A549 (cell line): ENCODE measurements around the gene PTGES2. TPM values are rescaled to one million over a fixed set of nuclear protein-coding genes. Genes with fewer than 3 reads are reported as not detected.
"Not testable (repeated sequence)": the region's sequence is repeated elsewhere in the genome, so short reads cannot be mapped to it uniquely, and the experiment has no call there.

ENCODE experiments used
- ATAC-seq, 2 experiments: fragments of 200-7000 bp in 1 of 2; fragments of >200 bp in 1 of 2; cut with Nextera tagmentation in 1 of 2; cut with Tn5 transposase in 1 of 2; 3 replicates each; pipeline versions ENCODE4 v1.8.0 to v1.9.1; 2018 to 2020; ENCODE audit warnings: mild to moderate bottlenecking in 1 of 2, moderate library complexity in 1 of 2
- CTCF ChIA-PET: fragments of 300-600 bp; sonication (Branson Sonifier 250); formaldehyde crosslinking; extraction: SDS; loops from one replicate; lab custom pipeline; 2021; ENCODE audit warnings: antibody characterized with exemption, inconsistent platforms; lab: Yijun Ruan, JAX
- POLR2A ChIA-PET: fragments of 350-600 bp; formaldehyde crosslinking; extraction: SDS; loops from one replicate; lab custom pipeline; 2021; ENCODE audit warnings: antibody characterized with exemption, inconsistent platforms; lab: Yijun Ruan, JAX
- DNase-seq, 2 experiments: peaks; one replicate each; pipeline versions ENCODE4 v3.0.0 to v3.0.0-alpha.2; 2011 to 2016; ENCODE audit warnings: low read depth in 1 of 2, low spot score in 1 of 2
- FAIRE-seq: peaks from 2 replicates; lab custom pipeline; 2011; peaks lifted over from hg19 to GRCh38; lab: Jason Lieb, UNC
- H3K27ac ChIP-seq, 2 experiments: fragments of >200 bp; sonication (Bioruptor Twin); formaldehyde crosslinking; 3 replicates each; pipeline ENCODE4 v1.5.1; 2016 to 2017
- H3K4me1 ChIP-seq: fragments of >200 bp; sonication (Bioruptor Twin); formaldehyde crosslinking; 3 replicates; pipeline ENCODE4 v1.6.1; 2016
- H3K4me2 ChIP-seq: fragments of >200 bp; sonication (Bioruptor Twin); formaldehyde crosslinking; 3 replicates; pipeline ENCODE4 v1.6.1; 2016
- H3K4me3 ChIP-seq: fragments of >200 bp; sonication (Bioruptor Twin); formaldehyde crosslinking; 3 replicates; pipeline ENCODE4 v1.5.1; 2016
- H3K9me3 ChIP-seq: fragments of >200 bp; sonication (Bioruptor Twin); formaldehyde crosslinking; 3 replicates; pipeline ENCODE4 v1.6.1; 2016
- CHD2 ChIP-seq: fragments of 150-350 bp; IDR thresholded peaks from 2 replicates; pipeline ENCODE4 v1.6.1; 2014; ENCODE audit warnings: low read length; ENCODE audit not compliant: partially characterized antibody
- EHMT2 ChIP-seq: fragments of 200-600 bp; sonication (generic); IDR thresholded peaks from 2 replicates; pipeline ENCODE4 v1.6.1; 2016; ENCODE audit warnings: antibody characterized with exemption, low read depth, mild to moderate bottlenecking, moderate library complexity
- EP300 ChIP-seq, 2 experiments: fragments of >200 bp; sonication (Bioruptor Twin); formaldehyde crosslinking; IDR thresholded peaks; 2 replicates in 1 of 2; 3 replicates in 1 of 2; pipeline ENCODE4 v1.6.1; 2016 to 2017
- FOSB ChIP-seq: fragments of 250-450 bp; sonication (Bioruptor Pico); IDR thresholded peaks from 2 replicates; pipeline ENCODE4 v1.5.0; 2020; ENCODE audit warnings: mild to moderate bottlenecking, moderate library complexity
- FOXS1 ChIP-seq: fragments of 250-450 bp; sonication (Bioruptor Pico); IDR thresholded peaks from 2 replicates; pipeline ENCODE4 v1.5.0; 2020; ENCODE audit warnings: mild to moderate bottlenecking, moderate library complexity
- HDAC2 ChIP-seq: fragments of 200-600 bp; sonication (generic); IDR thresholded peaks from 2 replicates; pipeline ENCODE4 v1.6.1; 2016
- JUN ChIP-seq, 2 experiments: fragments of >200 bp; sonication (Bioruptor Twin); formaldehyde crosslinking; IDR thresholded peaks; 2 replicates in 1 of 2; 3 replicates in 1 of 2; pipeline ENCODE4 v1.6.1; 2016 to 2017
- NPAS2 ChIP-seq: fragments of 250-450 bp; sonication (Bioruptor Pico); IDR thresholded peaks from 2 replicates; pipeline ENCODE4 v1.8.0; 2022; ENCODE audit warnings: mild to moderate bottlenecking, moderate library complexity, borderline replicate concordance
- PHF8 ChIP-seq: fragments of 200-600 bp; sonication (generic); IDR thresholded peaks from 2 replicates; pipeline ENCODE4 v1.6.1; 2016; ENCODE audit warnings: low read depth, mild to moderate bottlenecking, antibody characterized with exemption, moderate library complexity, borderline replicate concordance
- POLR2AphosphoS2 ChIP-seq: conservative IDR thresholded peaks from 2 replicates; pipeline ENCODE4 v1.6.1; 2012; ENCODE audit warnings: low read length, improper control_type of control experiment, inconsistent platforms
- RAD21 ChIP-seq, 2 experiments: fragments of >200 bp in 1 of 2; sonication (Bioruptor Twin) in 1 of 2; formaldehyde crosslinking in 1 of 2; IDR thresholded peaks in 1 of 2; conservative IDR thresholded peaks in 1 of 2; 2 replicates in 1 of 2; 3 replicates in 1 of 2; pipeline ENCODE4 v1.6.1; 2012 to 2018; ENCODE audit warnings: inconsistent platforms in 1 of 2
- SREBF2 ChIP-seq: fragments of 450-650 bp; IDR thresholded peaks from 2 replicates; pipeline ENCODE4 v1.6.1; 2014; ENCODE audit warnings: mild to moderate bottlenecking, moderate library complexity
- TFCP2L1 ChIP-seq: fragments of 250-450 bp; sonication (Bioruptor Pico); IDR thresholded peaks from 2 replicates; pipeline ENCODE4 v1.5.0; 2021; ENCODE audit warnings: mild to moderate bottlenecking
- TP53 ChIP-seq: fragments of 250-450 bp; sonication (Bioruptor Pico); IDR thresholded peaks from 2 replicates; pipeline ENCODE4 v1.5.0; 2021; ENCODE audit warnings: mild to moderate bottlenecking, moderate library complexity
- ZC3H11A ChIP-seq: fragments of 450-650 bp; IDR thresholded peaks from 2 replicates; pipeline ENCODE4 v1.6.1; 2014; ENCODE audit warnings: antibody characterized with exemption, mild to moderate bottlenecking
- WGBS: methylation state at CpG from one replicate; pipeline ENCODE4 v1.1.6; 2017; ENCODE audit errors: missing lambda C conversion rate; 5-methylcytosine and 5-hydroxymethylcytosine counted together
- polyA plus RNA-seq, 4 experiments: library from polyadenylated mRNA; depleted of rRNA in 3 of 4; stranded (reverse); fragments of >200 nt; fragmentation: RNase III in 1 of 4; extraction: RNeasy Plus Mini Kit Qiagen cat#74134 plus additional on column Dnase treatment in 1 of 4; gene quantifications; 2 replicates in 3 of 4; 3 replicates in 1 of 4; pipeline ENCODE4 v1.2.3, GENCODE V29; 2011 to 2017
- TF ChIP-seq, protein P1 (sequence below): fragments of 250-450 bp; sonication (Bioruptor Pico); IDR thresholded peaks from 2 replicates; pipeline ENCODE4 v1.5.0; 2020; ENCODE audit warnings: low read depth, mild to moderate bottlenecking, moderate library complexity
- TF ChIP-seq, protein P2 (sequence below): IDR thresholded peaks from 2 replicates; pipeline ENCODE4 v1.6.1; 2012
- TF ChIP-seq, protein P3 (sequence below): fragments of >200 bp; sonication (Bioruptor Twin); formaldehyde crosslinking; IDR thresholded peaks from 2 replicates; pipeline ENCODE4 v1.6.1; 2016

PTGES2 gene
- polyA plus RNA-seq, 2 of the 4 experiments (the other 2 are of a cell fraction): 94.1 to 94.5 TPM

DNA sequence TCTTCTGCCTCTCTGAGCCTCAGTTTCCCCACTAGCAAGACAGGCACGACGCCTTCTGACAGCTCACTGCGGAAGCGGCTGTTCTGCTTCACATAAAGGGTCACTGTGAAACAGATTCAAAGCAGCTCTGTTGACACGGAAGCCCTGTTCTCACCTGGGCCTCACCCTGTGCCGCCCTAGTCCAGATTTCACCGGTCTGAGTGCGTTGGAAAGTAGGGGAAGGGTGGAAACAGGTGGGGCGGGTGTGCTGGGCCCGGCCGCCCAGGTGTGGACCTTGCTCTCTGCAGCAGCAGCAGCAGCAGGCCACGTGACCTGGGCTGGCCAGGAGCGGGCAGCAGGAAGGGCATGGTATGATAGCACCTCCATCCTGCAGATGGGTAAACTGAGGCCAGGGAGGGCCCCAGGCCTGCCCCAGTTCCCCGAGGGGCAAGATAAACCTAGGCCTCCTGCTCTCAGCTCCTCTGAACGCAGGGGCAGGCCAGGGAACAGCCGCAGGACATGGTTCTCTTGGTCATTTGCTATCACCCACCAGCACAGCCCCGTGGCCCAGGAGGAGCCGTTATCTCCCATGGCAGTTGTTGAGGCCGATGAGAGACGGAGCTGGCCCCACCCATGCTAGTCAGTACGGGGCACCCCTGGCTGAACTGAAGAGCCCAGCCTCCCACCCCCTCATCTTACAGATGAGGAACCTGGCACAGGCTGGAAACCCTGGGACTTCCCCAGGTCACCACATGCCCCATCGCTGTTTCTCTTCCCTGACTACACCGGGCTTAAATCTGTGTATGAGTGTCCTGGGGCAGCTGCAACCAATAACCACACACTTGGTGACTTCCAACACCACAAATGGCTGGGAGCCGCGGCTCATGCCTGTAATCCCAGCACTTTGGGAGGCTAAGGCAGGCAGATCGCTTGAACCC is 12.1 kb downstream of the PTGES2 start:
- H3K4me3 ChIP-seq: no peak overlapping the region
- TF ChIP-seq TP53 (CRISPR knock-in tag): no peak
- no peak for TF ChIP-seq TFCP2L1
- TF ChIP-seq, protein P1, sequence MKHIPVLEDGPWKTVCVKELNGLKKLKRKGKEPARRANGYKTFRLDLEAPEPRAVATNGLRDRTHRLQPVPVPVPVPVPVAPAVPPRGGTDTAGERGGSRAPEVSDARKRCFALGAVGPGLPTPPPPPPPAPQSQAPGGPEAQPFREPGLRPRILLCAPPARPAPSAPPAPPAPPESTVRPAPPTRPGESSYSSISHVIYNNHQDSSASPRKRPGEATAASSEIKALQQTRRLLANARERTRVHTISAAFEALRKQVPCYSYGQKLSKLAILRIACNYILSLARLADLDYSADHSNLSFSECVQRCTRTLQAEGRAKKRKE (CRISPR knock-in tag): no peak
- no peak for TF ChIP-seq NPAS2 (CRISPR knock-in tag)
- TF ChIP-seq, protein P2, sequence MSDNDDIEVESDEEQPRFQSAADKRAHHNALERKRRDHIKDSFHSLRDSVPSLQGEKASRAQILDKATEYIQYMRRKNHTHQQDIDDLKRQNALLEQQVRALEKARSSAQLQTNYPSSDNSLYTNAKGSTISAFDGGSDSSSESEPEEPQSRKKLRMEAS: no peak
- TF ChIP-seq, all 56 proteins: peak for 0
- POLR2A ChIA-PET: no interaction called here
- FAIRE-seq: no peak
- 92% methylated on average over 26 of the region's 26 CpGs for WGBS
- DNase-seq: no peak
- no peaks in the 10 kb centered on the region for H3K9me3 ChIP-seq
- no peak overlapping the region for H3K27ac ChIP-seq
- H3K4me1 ChIP-seq: 0 out of 3 replicates have a peak, but pooled peaks cover 2% of the 10 kb centered on the region
- no peak overlapping the region for H3K4me2 ChIP-seq
- CTCF ChIA-PET: interaction anchor here (0.9 to 13.0 kb wide), 13 partner anchors 12 to 172 kb away, joined by 3 to 290 read pairs (median 5); partner anchors contain the start of genes BBLN and PTGES2
- no peak for ATAC-seq

DNA sequence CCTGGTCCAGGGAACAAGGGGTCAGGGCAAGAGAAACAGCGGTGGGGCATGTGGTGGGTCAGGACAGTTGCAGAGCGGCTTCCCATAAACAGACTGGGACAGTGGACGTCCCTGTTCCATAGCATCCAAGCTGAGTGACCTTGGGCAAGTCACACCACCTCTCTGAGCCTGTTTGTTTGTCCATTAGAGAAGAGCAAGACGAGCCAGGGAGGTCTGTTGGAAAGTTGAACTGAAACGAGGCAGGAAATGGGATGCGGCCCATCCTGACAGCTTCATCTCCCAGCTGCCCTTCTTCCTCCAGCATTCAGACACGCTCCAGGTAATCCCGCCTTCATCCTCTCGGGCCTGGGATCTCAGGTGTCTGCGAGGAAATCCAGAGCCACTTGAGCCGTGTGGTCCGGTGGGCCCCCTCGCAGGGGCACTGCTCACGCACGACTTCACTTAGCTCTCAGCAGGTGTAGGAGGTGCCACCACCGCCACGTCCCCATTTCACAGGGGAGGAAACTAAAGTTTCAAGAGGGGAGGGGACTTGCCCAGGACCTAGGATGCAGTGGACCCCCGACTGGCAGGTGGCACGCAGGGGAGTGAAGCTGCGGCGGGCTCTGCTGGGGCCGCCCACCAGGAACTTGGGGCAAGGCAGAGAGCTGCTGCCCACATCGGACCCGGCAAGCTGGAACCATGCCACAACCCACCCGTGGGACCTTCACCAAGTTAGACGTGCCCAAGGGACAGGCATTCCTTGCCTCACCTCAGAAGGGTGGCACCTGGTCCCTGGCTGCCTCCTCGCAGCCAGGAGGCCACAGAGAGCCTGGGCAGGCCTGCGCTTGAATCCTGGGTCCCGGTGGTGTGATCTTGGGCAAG is 13.0 kb downstream of the PTGES2 start:
- no peak for ATAC-seq
- POLR2A ChIA-PET: interaction anchor here (1.0 to 1.3 kb wide), 2 partner anchors 14 to 19 kb away, joined by 3 to 5 read pairs; no protein-coding TSS in a partner anchor
- Histone ChIP-seq H3K4me3 (no peak overlapping the region), H3K4me2 (no peak overlapping the region), H3K4me1 (0 out of 3 replicates have a peak, but pooled peaks cover 2% of the 10 kb centered on the region), H3K9me3 (no peaks in the 10 kb centered on the region), H3K27ac (no peak overlapping the region)
- TF ChIP-seq RAD21 (conservative IDR thresholded peaks at IDR 0.05 in 1 of 2, IDR thresholded peaks at IDR 0.05 in 1 of 2) (no peak), FOSB (no peak), SREBF2 (no peak), ZC3H11A (no peak), JUN (IDR thresholded peaks at IDR 0.05) (no peak)
- DNase-seq: no peak
- WGBS: 90% methylated on average over 21 of the region's 29 CpGs
- CTCF ChIA-PET: interaction anchor here (1.1 to 13.0 kb wide), 8 partner anchors 13 to 171 kb away, joined by 3 to 290 read pairs (median 7); partner anchors contain the start of gene PTGES2
- FAIRE-seq: no peak

DNA sequence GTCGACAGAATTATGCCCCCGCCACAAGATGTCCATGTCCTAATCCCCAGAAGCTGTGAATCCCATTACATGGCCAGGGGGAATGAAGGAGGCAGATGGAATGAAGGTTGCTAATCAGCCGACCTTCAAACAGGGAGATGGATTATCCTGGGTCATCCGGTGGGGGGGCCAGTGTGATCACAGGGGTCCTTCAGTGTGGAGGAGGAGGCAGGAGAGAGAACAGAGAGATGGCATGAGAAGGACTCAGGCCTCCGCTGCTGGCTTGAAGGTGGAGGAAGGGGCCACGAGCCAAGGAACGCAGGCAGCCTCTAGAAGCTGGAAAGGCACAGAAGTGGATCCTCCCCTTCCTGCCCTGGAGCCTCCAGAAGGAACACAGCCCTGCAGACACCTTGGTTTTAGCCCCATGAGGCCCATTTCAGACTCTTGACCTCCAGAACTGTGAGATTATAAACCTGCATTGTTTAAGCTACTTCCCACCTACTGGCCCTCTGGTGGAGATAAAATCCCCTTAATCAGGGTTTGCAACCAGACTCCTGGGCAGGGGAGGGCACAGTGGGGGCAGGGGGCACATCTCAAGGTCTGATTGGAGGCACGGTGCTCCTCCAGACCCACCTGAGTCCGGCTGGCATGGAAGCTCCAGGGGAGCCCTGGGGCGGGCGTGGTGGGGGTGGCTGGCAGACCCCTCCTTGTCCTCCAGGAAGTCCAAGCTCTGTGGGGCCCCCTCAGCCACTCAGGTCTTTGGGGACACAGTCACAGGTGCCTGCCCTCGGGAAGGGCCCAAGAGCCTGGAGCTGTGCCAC is 13.8 kb downstream of the PTGES2 start:
- ATAC-seq (no peak), FAIRE-seq (no peak), DNase-seq (no peak)
- TF ChIP-seq EP300 (IDR thresholded peaks at IDR 0.05) (no peak), HDAC2 (no peak), EHMT2 (no peak), NPAS2 (CRISPR knock-in tag) (no peak), TP53 (CRISPR knock-in tag) (no peak), PHF8 (no peak), ZC3H11A (no peak), CHD2 (no peak), SREBF2 (no peak), POLR2AphosphoS2 (no peak), FOXS1 (CRISPR knock-in tag) (no peak)
- TF ChIP-seq, protein P3, sequence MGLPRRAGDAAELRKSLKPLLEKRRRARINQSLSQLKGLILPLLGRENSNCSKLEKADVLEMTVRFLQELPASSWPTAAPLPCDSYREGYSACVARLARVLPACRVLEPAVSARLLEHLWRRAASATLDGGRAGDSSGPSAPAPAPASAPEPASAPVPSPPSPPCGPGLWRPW: no peak
- TF ChIP-seq, protein P2: no peak
- TF ChIP-seq, protein P1 (CRISPR knock-in tag): no peak
- WGBS: 89% methylated on average over 8 of the region's 12 CpGs
- CTCF ChIA-PET: interaction anchor here (1.0 to 13.0 kb wide), 9 partner anchors 14 to 171 kb away, joined by 3 to 290 read pairs (median 7); partner anchors contain the start of gene PTGES2
- H3K27ac ChIP-seq: no peak overlapping the region
- 0 out of 3 replicates have a peak, but pooled peaks cover 2% of the 10 kb centered on the region for H3K4me1 ChIP-seq
- POLR2A ChIA-PET: interaction anchor here (0.6 to 1.3 kb wide), 3 partner anchors 13 to 18 kb away, joined by 3 to 5 read pairs (median 4); no protein-coding TSS in a partner anchor
- no peak overlapping the region for H3K4me3 ChIP-seq
- no peak overlapping the region for H3K4me2 ChIP-seq
- no peaks in the 10 kb centered on the region for H3K9me3 ChIP-seq

DNA sequence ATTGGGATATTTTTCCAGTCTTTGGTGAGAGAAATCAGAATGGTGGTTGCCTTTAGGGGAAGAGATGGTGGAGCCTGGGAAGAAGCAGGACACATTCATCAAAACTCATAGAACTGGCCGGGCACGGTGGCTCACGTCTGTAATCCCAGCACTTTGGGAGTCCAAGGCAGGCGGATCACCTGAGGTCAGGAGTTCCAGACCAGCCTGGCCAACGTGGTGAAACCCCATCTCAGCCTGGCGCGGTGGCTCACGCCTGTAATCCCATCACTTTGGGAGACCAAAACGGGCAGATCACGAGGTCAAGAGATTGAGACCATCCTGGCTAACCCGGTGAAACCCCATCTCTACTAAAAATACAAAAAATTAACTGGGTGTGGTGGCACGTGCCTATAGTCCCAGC is 15.8 kb downstream of the PTGES2 start:
- WGBS: 81% methylated on average over 12 of the region's 12 CpGs
- H3K27ac ChIP-seq, DNase-seq, H3K4me3 ChIP-seq, ATAC-seq, POLR2A ChIA-PET, FAIRE-seq, H3K9me3 ChIP-seq, H3K4me1 ChIP-seq, H3K4me2 ChIP-seq: not testable (repeated sequence)
- CTCF ChIA-PET: interaction anchor here (13.0 kb wide), 1 partner anchor 16 kb away, joined by 181 read pairs; the partner anchor contains the start of gene PTGES2
